ENCODE results near the gene TRPT1.

Gene TRPT1

DNA sequence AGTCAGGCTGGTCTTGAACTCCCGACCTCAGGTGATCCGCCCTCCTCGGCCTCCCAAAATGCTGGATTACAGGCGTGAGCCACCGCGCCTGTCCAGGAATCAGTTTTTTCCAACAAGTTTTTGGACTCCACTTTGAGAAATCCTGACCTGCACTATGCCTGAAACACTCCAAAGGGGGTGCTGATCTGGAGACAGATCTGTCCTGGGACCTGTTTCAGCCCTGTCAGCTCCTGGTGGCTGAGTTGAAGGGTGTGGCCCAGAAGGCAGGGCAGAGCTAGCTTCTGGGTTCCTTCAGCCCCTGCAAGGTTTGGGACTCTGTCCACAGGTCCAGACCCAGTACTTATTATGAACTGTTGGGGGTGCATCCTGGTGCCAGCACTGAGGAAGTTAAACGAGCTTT, 5.6 kb upstream of the TRPT1 start:
- in situ Hi-C loops (cut with HindIII; ENCODE audit: low sequenced_read_pairs) = no loop called here

DNA sequence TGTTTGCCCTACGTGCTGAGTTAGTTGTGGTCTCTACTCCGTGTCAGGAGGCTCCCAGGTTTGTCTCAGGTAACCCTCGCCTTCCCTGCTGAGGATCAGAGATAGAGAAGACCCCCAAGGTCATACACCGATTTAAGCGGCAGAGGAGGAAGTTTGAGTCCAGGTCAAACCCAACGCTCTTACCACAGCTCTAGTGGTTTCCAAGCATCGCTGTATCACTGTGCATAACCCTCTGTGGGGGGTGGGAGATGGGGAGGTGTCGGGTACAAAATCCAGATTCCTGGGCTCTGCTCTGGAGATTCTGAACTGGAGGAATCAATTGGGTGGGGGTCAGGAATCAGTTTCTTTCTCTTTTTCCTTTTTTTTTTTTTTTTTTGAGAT, 5.0 kb upstream of the TRPT1 start:
- in situ Hi-C loops (cut with HindIII; ENCODE audit: low sequenced_read_pairs) = no loop called here

DNA sequence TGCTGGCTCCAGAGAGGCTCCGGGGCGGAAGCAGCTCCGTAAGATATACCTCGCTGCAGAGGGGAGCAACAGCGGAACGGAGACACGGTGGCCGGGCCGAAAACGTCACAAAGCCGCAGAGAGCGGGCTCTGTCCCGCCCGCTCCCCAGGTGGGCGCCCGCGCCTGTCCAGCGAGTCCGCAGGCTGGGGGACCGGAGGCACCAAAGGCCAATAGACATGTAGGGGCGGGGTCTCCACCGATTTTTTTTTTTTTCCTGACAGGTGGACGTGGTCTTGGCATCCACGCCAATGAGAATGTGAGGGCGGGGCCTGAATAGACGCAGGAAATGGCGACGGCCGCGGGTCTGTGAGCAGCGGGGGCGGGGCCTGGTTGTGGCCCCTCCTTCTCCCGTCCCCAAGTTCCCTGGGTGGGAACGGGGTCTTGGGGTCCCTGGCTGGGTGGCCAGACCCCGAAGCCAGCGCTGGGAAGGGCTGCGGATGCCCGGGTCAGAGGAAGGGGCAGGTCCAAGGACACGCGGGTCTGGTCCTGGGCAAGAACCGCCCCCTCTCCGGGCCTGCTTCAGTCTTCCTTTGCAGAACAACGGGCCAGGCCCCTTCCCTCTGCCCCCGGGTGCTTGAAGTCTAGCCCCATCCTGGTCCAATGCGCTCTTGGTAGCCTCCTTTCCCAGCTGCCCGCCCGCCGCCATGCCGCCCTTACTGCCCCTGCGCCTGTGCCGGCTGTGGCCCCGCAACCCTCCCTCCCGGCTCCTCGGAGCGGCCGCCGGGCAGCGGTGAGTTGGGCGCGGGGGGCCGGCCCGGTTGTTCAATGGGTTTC, 4.4 kb upstream of the TRPT1 start, which contains the start of gene DNAJC4:
Gene DNAJC4 (plus strand): TSS at position 378 of the 814 bp plus-strand sequence. CDS start 307 bp downstream, at position 685.
- in situ Hi-C loops (cut with HindIII; ENCODE audit: low sequenced_read_pairs) = no loop called here

DNA sequence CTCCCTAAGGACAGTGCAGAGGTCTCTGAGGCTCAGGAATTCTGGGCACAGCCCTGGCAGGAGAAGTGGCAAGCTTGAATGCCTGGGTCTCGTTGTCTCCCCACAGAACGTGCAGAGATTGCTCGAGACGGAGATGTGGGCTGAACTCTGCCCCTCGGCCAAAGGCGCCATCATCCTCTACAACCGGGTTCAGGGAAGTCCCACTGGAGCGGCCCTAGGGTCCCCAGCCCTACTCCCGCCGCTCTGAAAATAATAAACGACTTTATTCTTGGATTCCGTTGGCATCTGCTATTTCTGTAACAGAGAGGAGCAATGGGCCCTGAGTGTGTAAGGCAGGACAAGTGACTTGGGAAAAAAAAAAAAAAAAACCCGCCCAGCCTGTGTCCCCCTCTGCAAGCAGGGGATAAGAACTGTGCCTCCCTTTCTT, 3.8 kb upstream of the TRPT1 start:
- in situ Hi-C loops (cut with HindIII; ENCODE audit: low sequenced_read_pairs) = no loop called here

DNA sequence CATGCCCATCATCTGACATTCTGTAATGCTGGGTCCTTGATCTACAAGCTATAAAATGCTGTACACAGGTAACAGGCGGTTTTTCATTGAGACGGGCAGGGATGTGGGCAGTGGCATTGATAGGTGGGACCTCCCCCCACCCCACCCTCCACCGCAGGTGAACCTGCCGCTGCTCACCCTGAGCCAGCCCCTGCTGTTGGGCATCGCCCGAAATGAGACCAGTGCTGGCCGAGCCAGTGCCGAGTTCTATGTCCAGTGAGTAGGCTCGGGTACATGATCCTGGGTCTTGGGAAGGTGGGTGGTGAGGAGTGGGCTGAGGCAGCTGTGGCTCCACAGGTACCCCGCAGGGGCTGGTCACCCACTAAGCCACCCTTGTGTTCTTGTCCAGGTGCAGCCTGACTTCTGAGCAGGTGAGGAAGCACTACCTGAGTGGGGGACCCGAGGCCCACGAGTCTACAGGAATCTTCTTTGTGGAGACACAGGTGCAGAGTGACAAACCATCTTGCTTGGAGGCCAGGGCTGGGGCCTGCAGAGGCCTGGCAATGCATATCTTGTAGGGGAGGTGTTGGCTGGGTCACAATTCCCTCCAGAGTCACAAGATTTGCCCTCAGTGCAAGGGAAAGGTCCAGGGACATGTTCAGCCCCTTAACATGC, 3.2 kb upstream of the TRPT1 start:
- in situ Hi-C loops (cut with HindIII; ENCODE audit: low sequenced_read_pairs) = no loop called here

DNA sequence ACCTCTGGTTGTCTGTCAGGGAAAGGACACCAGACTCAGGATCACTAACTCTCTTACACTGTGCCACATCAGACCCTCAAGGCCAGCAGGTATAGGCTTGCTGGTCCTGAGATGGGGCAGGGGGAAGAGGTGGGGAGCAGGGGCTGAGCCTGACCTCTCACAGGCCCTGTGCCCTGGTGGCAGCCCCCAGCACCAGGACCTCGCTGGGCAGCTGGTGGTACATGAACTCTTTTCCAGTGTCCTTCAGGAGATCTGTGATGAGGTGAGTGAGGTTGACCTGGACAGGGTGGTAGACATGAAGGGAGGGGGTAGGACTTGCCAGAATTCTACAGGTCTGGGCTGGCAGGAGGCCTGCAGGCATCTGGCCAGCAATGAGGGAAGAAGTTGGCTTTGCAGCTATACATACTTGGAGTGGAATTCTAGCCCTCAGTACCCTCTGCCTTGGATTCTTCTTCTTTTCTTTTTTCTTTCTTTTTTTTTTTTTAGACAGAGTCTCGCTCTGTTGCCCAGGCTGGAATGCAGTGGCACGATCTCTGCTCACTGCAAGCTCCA, 1.5 kb upstream of the TRPT1 start:
- in situ Hi-C loops (cut with HindIII; ENCODE audit: low sequenced_read_pairs) = no loop called here

DNA sequence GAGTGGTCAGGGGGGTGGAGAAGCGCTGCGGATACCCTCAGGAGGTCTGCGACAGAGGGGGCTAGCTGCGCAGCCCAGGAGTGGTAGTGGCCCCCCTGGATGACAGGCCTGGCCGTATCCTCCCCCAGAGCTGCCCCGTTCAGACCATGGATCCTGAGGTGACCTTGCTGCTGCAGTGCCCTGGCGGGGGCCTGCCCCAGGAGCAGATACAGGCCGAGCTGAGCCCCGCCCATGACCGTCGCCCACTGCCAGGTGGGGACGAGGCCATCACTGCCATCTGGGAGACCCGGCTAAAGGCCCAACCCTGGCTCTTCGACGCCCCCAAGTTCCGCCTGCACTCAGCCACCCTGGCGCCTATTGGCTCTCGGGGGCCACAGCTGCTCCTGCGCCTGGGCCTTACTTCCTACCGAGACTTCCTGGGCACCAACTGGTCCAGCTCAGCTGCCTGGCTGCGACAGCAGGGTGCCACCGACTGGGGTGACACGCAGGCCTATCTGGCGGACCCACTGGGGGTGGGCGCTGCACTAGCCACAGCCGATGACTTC, 593 bp upstream of the TRPT1 start:
- in situ Hi-C loops (cut with HindIII; ENCODE audit: low sequenced_read_pairs) = no loop called here

DNA sequence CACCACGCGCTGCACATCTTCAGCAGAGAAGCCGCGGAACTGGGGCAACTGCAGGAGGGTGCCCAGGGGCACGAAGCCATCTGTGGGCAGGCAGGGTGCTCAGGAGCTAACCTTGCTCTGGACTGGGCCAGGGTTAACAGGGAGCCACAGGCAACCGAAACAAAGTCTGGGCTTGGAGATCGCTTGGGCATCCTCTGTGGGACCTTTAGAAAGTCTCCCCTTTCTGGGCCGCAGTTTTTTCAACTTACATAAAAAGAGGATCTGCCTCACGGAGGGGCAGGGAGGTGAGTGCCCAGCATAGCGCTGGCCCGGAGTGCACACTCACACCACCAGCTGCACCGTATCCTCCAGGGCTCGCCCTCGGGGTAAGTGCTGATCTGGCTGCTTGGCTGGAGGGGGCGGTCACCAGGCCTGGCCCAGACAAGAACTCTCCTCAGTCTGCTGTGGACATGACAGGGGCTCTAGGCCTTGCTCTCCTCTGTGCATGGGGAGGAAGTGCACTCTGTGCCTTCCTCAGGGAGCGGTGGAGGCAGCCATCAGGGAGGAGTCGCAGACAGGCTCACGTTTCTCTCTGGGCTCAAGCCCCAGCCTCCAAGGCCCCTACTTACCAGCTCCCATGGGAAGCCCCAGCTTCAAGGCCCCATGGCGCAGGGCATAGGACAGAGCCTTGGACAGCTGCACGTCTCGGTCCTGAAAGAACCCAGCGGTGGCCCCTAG, 937 bp downstream of the TRPT1 start:
- in situ Hi-C loops (cut with HindIII; ENCODE audit: low sequenced_read_pairs) = no loop called here

DNA sequence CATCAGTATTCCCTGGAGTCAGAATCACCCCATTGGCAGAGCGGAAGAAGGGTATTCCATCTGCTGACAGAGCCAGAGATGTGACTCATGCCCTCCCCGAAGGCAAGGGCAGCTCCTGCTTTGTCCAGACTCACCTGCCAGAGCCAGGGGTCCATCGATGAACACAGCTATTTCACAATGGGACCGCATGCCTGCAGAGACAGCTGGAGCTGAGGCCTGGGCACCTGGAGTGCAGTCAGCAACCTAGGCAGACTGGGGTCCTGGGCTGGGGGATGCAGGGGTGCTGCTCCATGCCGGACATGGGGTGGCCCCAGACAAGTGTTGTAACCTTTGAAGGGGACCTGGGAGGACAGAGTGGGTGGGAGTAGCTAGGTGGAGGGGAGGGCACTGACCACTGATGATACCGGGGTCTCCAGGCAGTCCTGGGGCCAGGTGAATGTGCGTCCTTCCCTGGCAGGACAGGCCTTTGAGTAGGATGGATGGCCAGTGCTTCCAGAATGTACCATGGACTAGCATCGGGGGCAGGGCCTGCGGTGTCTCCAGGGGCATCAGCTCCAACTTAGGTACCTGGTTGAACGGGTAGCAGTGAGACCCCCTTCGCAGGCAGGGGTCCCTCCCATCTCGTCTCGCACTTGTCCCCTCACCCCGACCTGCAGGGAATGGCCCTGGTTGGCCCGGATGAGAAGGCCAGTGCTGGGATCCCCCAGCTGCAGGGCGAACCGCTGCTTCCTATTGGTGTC, 1.7 kb downstream of the TRPT1 start:
- in situ Hi-C loops (cut with HindIII; ENCODE audit: low sequenced_read_pairs) = no loop called here

DNA sequence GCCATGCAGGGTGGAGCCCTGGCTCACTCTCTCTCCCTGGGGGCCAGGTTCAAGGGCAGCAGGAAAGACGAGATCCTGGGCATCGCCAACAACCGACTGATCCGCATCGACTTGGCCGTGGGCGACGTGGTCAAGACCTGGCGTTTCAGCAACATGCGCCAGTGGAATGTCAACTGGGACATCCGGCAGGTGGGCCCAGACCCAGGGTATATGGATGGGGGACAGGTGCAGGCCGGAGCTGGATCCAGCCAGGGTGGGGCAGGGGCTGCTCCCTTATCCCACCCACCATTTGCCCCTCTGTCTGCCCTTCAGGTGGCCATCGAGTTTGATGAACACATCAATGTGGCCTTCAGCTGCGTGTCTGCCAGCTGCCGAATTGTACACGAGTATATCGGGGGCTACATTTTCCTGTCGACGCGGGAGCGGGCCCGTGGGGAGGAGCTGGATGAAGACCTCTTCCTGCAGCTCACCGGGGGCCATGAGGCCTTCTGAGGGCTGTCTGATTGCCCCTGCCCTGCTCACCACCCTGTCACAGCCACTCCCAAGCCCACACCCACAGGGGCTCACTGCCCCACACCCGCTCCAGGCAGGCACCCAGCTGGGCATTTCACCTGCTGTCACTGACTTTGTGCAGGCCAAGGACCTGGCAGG, 2.9 kb downstream of the TRPT1 start:
- in situ Hi-C loops (cut with HindIII; ENCODE audit: low sequenced_read_pairs) = no loop called here

DNA sequence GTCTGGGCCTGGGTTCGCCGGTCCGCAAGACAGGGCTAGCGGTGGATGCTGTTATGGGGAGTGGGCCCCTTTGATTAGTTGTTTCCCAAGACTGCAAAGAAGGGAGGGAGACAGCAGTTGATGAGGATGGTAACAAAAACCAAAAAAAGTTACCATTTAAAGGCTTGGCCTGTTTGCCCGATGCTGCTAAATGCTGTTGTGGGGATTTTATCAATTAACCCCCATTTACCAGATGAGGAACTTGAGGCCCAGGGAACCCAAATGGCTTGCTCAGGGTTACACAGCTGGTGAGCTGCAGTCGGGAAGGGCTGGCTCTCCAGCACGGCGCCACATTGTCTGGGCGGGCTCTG, 3.4 kb downstream of the TRPT1 start:
- in situ Hi-C loops (cut with HindIII; ENCODE audit: low sequenced_read_pairs) = no loop called here

DNA sequence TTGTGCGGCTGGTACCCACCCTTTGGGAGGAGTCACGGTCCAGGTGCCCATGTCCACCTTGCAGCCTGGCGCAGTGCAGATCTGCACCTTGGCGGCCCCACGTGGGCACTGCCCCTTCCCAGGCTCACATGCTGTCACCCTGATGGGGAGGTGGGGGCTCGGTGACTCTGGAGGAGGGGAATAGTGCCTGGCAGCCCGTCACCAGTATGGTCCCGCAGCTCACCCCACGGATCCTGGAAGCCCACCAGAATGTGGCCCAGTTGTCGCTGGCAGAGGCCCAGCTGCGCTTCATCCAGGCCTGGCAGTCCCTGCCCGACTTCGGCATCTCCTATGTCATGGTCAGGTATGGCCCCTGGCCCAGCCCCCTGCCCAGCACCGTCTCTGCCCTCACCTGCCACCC, 5.2 kb downstream of the TRPT1 start:
- in situ Hi-C loops (cut with HindIII; ENCODE audit: low sequenced_read_pairs) = no loop called here

DNA sequence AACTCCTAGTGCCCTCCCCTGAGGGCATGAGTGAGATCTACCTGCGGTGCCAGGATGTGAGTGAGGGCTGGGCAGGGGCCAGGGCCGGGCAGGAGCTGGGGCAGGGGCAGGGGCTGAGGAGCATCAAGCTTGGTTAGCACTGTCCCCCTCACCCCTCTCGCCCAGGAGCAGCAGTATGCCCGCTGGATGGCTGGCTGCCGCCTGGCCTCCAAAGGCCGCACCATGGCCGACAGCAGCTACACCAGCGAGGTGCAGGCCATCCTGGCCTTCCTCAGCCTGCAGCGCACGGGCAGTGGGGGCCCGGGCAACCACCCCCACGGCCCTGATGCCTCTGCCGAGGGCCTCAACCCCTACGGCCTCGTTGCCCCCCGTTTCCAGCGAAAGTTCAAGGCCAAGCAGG, 5.7 kb downstream of the TRPT1 start:
- in situ Hi-C loops (cut with HindIII; ENCODE audit: low sequenced_read_pairs) = no loop called here

DNA sequence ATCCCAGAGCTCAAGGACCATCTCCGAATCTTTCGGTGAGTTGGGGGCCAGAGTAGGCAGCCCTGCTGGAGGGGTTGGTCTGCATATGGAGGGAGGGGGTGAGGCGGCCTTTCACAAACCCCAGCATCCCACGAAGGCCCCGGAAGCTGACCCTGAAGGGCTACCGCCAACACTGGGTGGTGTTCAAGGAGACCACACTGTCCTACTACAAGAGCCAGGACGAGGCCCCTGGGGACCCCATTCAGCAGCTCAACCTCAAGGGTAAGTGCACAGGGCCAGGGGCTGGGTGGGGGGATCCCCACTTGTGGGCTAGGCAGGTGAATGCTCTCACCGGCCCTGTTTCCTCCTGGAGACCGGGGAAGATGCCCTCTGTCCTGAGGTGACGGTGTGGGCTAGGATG, 6.2 kb downstream of the TRPT1 start:
- in situ Hi-C loops (cut with HindIII; ENCODE audit: low sequenced_read_pairs) = loop anchor here (5.0 kb wide), 1 partner anchor 88 kb away; the partner anchor contains the start of gene ESRRA

DNA sequence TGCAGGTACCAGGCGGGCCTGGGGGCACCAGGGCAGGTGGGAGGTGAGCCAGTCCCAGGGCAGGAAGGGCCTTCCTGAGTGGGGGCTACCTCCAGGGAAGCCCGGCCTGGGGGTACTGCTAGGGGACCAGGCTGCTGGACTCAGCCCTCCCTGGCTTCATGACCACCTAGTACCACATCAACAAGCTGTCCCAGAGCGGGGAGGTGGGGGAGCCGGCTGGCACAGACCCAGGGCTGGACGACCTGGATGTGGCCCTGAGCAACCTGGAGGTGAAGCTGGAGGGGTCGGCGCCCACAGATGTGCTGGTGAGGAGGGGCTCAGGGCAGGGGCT, 6.7 kb downstream of the TRPT1 start:
- in situ Hi-C loops (cut with HindIII; ENCODE audit: low sequenced_read_pairs) = loop anchor here (5.0 kb wide), 1 partner anchor 88 kb away; the partner anchor contains the start of gene ESRRA

DNA sequence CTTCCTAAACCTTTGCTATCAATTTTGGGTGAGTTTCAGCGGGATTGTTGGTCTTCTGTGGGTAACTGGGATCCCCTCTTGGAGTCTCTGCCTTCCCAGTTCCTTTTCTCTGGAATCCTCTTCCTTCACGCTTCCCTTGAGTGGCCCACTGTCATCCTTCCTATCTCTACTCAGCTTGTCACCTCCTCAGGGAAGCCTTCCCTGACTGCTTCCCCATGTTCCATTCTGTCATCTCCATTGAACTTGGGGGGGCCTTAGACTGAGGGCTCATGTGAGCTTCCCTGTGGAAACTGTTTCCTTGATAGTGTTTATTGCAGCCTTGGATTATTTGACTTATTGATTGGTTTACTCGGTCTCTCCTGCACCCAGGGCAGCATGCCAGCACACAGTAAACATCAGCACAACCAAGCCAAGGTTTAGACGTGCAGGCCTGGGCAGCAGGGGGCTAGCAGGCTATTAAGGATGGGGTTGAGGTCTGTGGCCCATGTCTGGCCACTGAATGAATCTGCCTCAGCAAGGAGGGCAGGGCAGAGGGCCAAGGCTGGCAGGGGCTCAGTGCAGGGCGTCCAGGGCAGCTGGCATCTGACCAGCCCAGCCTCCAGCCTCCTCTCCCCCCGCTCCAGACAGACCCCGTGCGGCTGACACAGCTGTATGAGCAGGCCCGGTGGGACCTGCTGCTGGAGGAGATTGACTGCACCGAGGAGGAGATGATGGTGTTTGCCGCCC, 7.2 kb downstream of the TRPT1 start:
- in situ Hi-C loops (cut with HindIII; ENCODE audit: low sequenced_read_pairs) = loop anchor here (5.0 kb wide), 1 partner anchor 89 kb away; the partner anchor contains the start of gene ESRRA

DNA sequence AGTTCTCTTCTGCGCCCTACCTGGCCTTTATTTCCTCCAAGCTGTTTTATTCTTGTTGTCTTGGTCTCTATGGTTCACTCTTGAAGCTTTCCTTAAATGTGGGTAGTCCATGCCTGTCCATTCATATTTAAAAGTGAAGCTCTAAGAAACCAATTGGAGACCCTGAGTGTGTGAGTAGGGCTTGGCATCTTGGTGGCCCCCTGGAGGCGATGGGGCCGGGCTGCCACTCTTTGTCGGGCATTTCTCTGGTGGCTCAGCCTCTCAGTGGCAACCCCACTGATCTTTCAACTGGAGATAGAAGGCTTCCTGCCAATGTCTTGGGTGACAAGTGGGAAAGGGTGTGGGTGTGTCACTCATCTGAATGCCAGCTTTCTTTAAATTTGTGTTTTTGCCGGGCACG, 9.1 kb downstream of the TRPT1 start:
- in situ Hi-C loops (cut with HindIII; ENCODE audit: low sequenced_read_pairs) = loop anchor here (5.0 kb wide), 1 partner anchor 90 kb away; the partner anchor contains the start of gene ESRRA

DNA sequence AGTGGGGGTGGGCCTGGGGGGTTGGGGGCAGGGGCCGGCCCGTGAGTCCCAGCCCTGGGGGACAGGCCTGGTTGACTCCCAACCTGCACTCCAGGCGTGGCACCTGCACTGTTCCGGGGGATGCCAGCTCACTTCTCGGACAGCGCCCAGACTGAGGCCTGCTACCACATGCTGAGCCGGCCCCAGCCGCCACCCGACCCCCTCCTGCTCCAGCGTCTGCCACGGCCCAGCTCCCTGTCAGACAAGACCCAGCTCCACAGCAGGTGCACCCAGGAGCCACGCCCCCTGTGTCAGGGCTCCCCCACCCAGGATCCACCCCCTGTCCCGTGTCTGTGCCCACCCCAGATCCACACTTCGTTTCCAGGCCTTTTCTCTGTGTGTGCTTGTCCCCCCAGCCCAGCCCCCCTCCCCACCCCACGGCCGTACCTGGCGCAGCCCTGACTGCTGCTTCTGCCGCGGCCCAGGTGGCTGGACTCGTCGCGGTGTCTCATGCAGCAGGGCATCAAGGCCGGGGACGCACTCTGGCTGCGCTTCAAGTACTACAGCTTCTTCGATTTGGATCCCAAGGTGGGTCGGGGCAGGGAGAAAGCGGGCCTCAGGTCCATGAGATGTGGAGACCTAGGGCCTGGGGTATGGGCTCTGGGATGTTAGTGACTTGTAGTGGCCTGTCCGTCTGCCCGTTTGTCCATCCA, 14.7 kb downstream of the TRPT1 start:
- in situ Hi-C loops (cut with HindIII; ENCODE audit: low sequenced_read_pairs) = loop anchor here (5.0 kb wide), 1 partner anchor 49 kb away; no protein-coding TSS in a partner anchor
